SK-N-MC (cell line): ENCODE measurements around the gene APMAP.

ENCODE experiments used
- DNase-seq: peaks from one replicate; pipeline ENCODE4 v3.0.0-alpha.2; 2011; ENCODE audit warnings: low read depth, low spot score
- H3K27ac ChIP-seq: fragments of 200-600 bp; sonication (generic); 2 replicates; pipeline ENCODE4 v1.5.1; 2016; ENCODE audit warnings: mixed run types
- H3K36me3 ChIP-seq: fragments of 200-600 bp; sonication (generic); 2 replicates; pipeline ENCODE4 v1.6.1; 2017; ENCODE audit warnings: antibody characterized with exemption, low read length, mixed read lengths; ENCODE audit not compliant: insufficient read depth
- H3K4me3 ChIP-seq: fragments of 200-600 bp; sonication (generic); 2 replicates; pipeline ENCODE4 v1.5.1; 2016
- H3K9ac ChIP-seq: fragments of 200-600 bp; sonication (generic); 2 replicates; pipeline ENCODE4 v1.8.0; 2017; ENCODE audit warnings: mixed run types, mixed read lengths; ENCODE audit not compliant: insufficient read length
- H3K9me3 ChIP-seq: fragments of 200-600 bp; sonication (generic); 2 replicates; pipeline ENCODE4 v1.6.1; 2017; ENCODE audit warnings: low read depth, mild to moderate bottlenecking, antibody characterized with exemption, low read length, moderate library complexity, mixed read lengths
- EZH2 ChIP-seq: fragments of 200-600 bp; sonication (generic); IDR thresholded peaks from one replicate; pipeline ENCODE4 v1.6.1; 2017; ENCODE audit warnings: antibody characterized with exemption
- FOXP2 ChIP-seq: optimal IDR thresholded peaks from 2 replicates; pipeline ENCODE3; 2011; ENCODE audit warnings: mild to moderate bottlenecking, moderate library complexity; ENCODE audit not compliant: insufficient read depth; ENCODE audit errors: extremely low read length, control extremely low read depth
- POLR2AphosphoS5 ChIP-seq: IDR thresholded peaks from 2 replicates; pipeline ENCODE4 v1.6.1; 2012; ENCODE audit warnings: mild to moderate bottlenecking, low read depth, low read length, borderline replicate concordance

Gene APMAP

GRCh38 chr20:24996449-24997377 is 4.2 kb upstream of the APMAP start:
- DNase-seq, result no peak
- Histone ChIP-seq H3K4me3 (no peak overlapping the region), H3K27ac (no peak overlapping the region), H3K36me3 (no peaks in the 10 kb centered on the region), H3K9ac (no peak overlapping the region), H3K9me3 (no peaks in the 10 kb centered on the region)
- TF ChIP-seq EZH2 (no peak), POLR2AphosphoS5 (no peak), FOXP2 (no peak)

GRCh38 chr20:24995741-24996448 is 3.3 kb upstream of the APMAP start:
- H3K9ac ChIP-seq, result no peak overlapping the region
- no peaks in the 10 kb centered on the region for H3K36me3 ChIP-seq
- H3K9me3 ChIP-seq, result no peaks in the 10 kb centered on the region
- no peak overlapping the region for H3K4me3 ChIP-seq
- no peak for DNase-seq
- no peak overlapping the region for H3K27ac ChIP-seq
- no peak for TF ChIP-seq FOXP2
- TF ChIP-seq POLR2AphosphoS5, result no peak

GRCh38 chr20:24994470-24995368 is 2.2 kb upstream of the APMAP start:
- Histone ChIP-seq H3K9ac (no peak overlapping the region), H3K9me3 (no peaks in the 10 kb centered on the region), H3K36me3 (no peaks in the 10 kb centered on the region), H3K4me3 (peak overlapping the region; percentile 25), H3K27ac (no peak overlapping the region)
- DNase-seq, result no peak
- TF ChIP-seq POLR2AphosphoS5 (no peak), EZH2 (no peak), FOXP2 (no peak)

GRCh38 chr20:24994186-24994465 is 1.6 kb upstream of the APMAP start:
- Histone ChIP-seq H3K36me3 (no peaks in the 10 kb centered on the region), H3K27ac (no peak overlapping the region), H3K4me3 (no peak overlapping the region), H3K9ac (no peak overlapping the region), H3K9me3 (no peaks in the 10 kb centered on the region)
- no peak for DNase-seq
- TF ChIP-seq EZH2 (no peak), POLR2AphosphoS5 (no peak), FOXP2 (no peak)

GRCh38 chr20:24993337-24994185 is 1.0 kb upstream of the APMAP start:
- no peak overlapping the region; the same call in 1 of the 2 replicates for H3K27ac ChIP-seq
- no peak for DNase-seq
- H3K4me3 ChIP-seq, result peak overlapping the region; percentile 91
- no peaks in the 10 kb centered on the region for H3K9me3 ChIP-seq
- H3K9ac ChIP-seq, result peak overlapping the region; percentile 80
- no peaks in the 10 kb centered on the region for H3K36me3 ChIP-seq
- TF ChIP-seq POLR2AphosphoS5, result no peak
- TF ChIP-seq FOXP2, result no peak
- TF ChIP-seq EZH2, result no peak

GRCh38 chr20:24991897-24992486 is 559 bp downstream of the APMAP start:
- no peak for DNase-seq
- H3K9ac ChIP-seq, result peak overlapping the region; percentile 80
- H3K27ac ChIP-seq, result no peak overlapping the region
- H3K36me3 ChIP-seq, result no peaks in the 10 kb centered on the region
- H3K9me3 ChIP-seq, result no peaks in the 10 kb centered on the region
- H3K4me3 ChIP-seq, result peak overlapping the region; percentile 91
- TF ChIP-seq POLR2AphosphoS5, result no peak
- TF ChIP-seq FOXP2, result no peak
- no peak for TF ChIP-seq EZH2

- DNase-seq, result no peak
- no peak overlapping the region for H3K27ac ChIP-seq
- no peak for TF ChIP-seq POLR2AphosphoS5
- no peak for TF ChIP-seq EZH2
- no peak for TF ChIP-seq FOXP2
- no peaks in the 10 kb centered on the region for H3K9me3 ChIP-seq
- H3K36me3 ChIP-seq, result no peaks in the 10 kb centered on the region
- H3K9ac ChIP-seq, result no peak overlapping the region
- H3K4me3 ChIP-seq, result peak overlapping the region; percentile 91
These were observed 1.7 kb downstream of the APMAP start for GRCh38 chr20:24990810-24991252.
